ENCODE results near the gene PARVA.

PARVA gene

GRCh38 chr11:12408156-12408770 lies 30.9 kb downstream of the PARVA start:
- no peak for TF ChIP-seq RARB (CRISPR knock-in tag; IDR thresholded peaks at IDR 0.05)
- no peak for TF ChIP-seq CSRNP3 (CRISPR knock-in tag; IDR thresholded peaks at IDR 0.05)
- TF ChIP-seq ESRRG (CRISPR knock-in tag; IDR thresholded peaks at IDR 0.05) = no peak
- TF ChIP-seq PATZ1 (CRISPR knock-in tag; IDR thresholded peaks at IDR 0.05; ENCODE audit: borderline replicate concordance) = no peak
- no peak for TF ChIP-seq ZNF565 (CRISPR knock-in tag; conservative IDR thresholded peaks at IDR 0.05; ENCODE audit: low read depth)
- no peak for TF ChIP-seq POU6F1 (CRISPR knock-in tag; IDR thresholded peaks at IDR 0.05; ENCODE audit: borderline replicate concordance, low read depth)
- TF ChIP-seq SNAI2 (CRISPR knock-in tag; IDR thresholded peaks at IDR 0.05) = no peak
- TF ChIP-seq ZNF8 (CRISPR knock-in tag; IDR thresholded peaks at IDR 0.05) = no peak
- no peak for TF ChIP-seq PPARA (CRISPR knock-in tag; IDR thresholded peaks at IDR 0.05; ENCODE audit: borderline replicate concordance)
- TF ChIP-seq ARNTL (CRISPR knock-in tag; IDR thresholded peaks at IDR 0.05; ENCODE audit: borderline replicate concordance, low read depth) = no peak
- TF ChIP-seq TSHZ2 (CRISPR knock-in tag; IDR thresholded peaks at IDR 0.05) = no peak
- no peak for TF ChIP-seq ISL1 (CRISPR knock-in tag; IDR thresholded peaks at IDR 0.05)
- TF ChIP-seq GLIS3 (CRISPR knock-in tag; IDR thresholded peaks at IDR 0.05) = no peak
- no peak for TF ChIP-seq ZC3H10 (CRISPR knock-in tag; IDR thresholded peaks at IDR 0.05)
- TF ChIP-seq TOX (CRISPR knock-in tag; IDR thresholded peaks at IDR 0.05; ENCODE audit: borderline replicate concordance) = no peak
- TF ChIP-seq TCF4 (CRISPR knock-in tag; IDR thresholded peaks at IDR 0.05; ENCODE audit: borderline replicate concordance) = no peak
- TF ChIP-seq ZNF70 (CRISPR knock-in tag; IDR thresholded peaks at IDR 0.05) = no peak
- no peak for TF ChIP-seq ZFP3 (CRISPR knock-in tag; IDR thresholded peaks at IDR 0.05)
- TF ChIP-seq ZFP30 (CRISPR knock-in tag; IDR thresholded peaks at IDR 0.05) = no peak

GRCh38 chr11:12409621-12410005 lies 32.2 kb downstream of the PARVA start:
- no peak for ATAC-seq
- TF ChIP-seq ARNTL (CRISPR knock-in tag; IDR thresholded peaks at IDR 0.05; ENCODE audit: borderline replicate concordance, low read depth) (no peak), ZC3H10 (CRISPR knock-in tag; IDR thresholded peaks at IDR 0.05) (no peak), ZNF565 (CRISPR knock-in tag; conservative IDR thresholded peaks at IDR 0.05; ENCODE audit: low read depth) (no peak), PATZ1 (CRISPR knock-in tag; IDR thresholded peaks at IDR 0.05; ENCODE audit: borderline replicate concordance) (no peak), SNAI2 (CRISPR knock-in tag; IDR thresholded peaks at IDR 0.05) (no peak), ZNF8 (CRISPR knock-in tag; IDR thresholded peaks at IDR 0.05) (no peak), GLIS3 (CRISPR knock-in tag; IDR thresholded peaks at IDR 0.05) (no peak), ZNF70 (CRISPR knock-in tag; IDR thresholded peaks at IDR 0.05) (no peak), CSRNP3 (CRISPR knock-in tag; IDR thresholded peaks at IDR 0.05) (no peak), POU6F1 (CRISPR knock-in tag; IDR thresholded peaks at IDR 0.05; ENCODE audit: borderline replicate concordance, low read depth) (no peak), CREB5 (CRISPR knock-in tag; IDR thresholded peaks at IDR 0.05; ENCODE audit: low read depth) (no peak), BACH2 (CRISPR knock-in tag; IDR thresholded peaks at IDR 0.05; ENCODE audit: borderline replicate concordance) (no peak)

More at GRCh38 chr11:12408156-12408770, 30.9 kb downstream of the PARVA start:
- no peak for ATAC-seq
